Tongue (tissue), 2 donors: Measurements from ENCODE around the gene BRSK1. TPM values are rescaled to one million over a fixed set of nuclear protein-coding genes. Genes with fewer than 3 reads are reported as not detected.

ENCODE experiments used
- DNase-seq: peaks from one replicate; pipeline ENCODE4 v3.0.0-alpha.2; 2015
- total RNA-seq: library from RNA; depleted of rRNA; stranded (reverse); fragments of >200 nt; gene quantifications from one replicate; pipeline ENCODE4 v1.2.3, GENCODE V29; 2014

The BRSK1 gene
- total RNA-seq, 1 donor from 2014 or later: 5.0 TPM

DNA sequence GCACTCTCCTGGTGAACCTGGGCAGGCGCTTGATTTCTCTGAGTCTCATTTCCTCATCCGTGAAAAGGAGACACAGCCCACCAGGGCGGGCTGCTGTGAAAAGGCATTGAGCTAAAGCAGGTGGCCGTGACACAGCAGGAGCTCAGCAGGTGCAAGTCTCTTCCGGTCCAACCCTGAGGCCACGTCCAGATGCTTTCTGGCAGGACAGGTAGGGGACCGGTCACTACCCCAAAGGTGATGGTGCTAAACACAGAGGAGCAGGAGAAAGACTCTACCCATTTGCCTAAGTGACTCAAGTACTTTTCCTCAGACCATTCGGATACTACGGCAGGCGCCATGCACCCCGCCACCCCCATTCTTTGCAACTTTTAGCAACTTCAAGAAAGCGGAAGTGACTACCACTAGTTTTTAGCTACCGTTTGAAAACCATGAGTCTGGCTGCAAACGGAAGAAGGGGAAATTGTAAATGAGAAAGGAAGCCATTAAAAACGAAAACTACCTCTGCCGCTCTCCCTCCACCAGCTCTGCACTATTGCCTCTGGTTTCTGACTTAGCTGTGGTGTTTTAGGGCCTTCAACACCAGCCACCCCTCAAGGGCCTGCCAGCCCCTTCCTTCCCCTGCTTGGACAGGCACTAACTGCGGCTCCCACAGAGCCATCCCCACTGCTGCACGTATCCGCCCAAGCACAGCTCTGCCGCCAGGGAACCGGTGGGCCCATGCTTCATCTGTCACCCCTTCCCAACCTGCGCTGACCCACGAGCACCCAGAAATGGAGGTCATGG is 29.8 kb upstream of the BRSK1 start:
- DNase-seq: peak; percentile 9

DNA sequence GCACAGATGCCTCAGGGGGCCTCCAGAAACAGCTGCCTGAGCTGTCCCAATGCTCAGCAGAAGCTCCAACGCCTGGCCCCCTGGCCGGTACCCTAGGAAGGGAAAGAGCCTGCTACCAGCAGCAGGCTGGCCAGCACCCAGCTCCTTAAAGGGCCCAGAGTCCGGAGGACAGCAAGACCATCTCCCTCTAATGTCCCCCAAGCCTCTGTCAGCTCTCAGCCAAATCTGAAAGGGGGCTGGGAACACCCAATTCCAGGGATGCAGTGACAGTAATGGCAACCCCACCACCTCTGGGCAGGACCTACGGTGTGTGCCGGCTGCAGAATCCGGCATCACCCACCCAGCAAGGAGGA is 29.2 kb upstream of the BRSK1 start:
- DNase-seq: no peak

DNA sequence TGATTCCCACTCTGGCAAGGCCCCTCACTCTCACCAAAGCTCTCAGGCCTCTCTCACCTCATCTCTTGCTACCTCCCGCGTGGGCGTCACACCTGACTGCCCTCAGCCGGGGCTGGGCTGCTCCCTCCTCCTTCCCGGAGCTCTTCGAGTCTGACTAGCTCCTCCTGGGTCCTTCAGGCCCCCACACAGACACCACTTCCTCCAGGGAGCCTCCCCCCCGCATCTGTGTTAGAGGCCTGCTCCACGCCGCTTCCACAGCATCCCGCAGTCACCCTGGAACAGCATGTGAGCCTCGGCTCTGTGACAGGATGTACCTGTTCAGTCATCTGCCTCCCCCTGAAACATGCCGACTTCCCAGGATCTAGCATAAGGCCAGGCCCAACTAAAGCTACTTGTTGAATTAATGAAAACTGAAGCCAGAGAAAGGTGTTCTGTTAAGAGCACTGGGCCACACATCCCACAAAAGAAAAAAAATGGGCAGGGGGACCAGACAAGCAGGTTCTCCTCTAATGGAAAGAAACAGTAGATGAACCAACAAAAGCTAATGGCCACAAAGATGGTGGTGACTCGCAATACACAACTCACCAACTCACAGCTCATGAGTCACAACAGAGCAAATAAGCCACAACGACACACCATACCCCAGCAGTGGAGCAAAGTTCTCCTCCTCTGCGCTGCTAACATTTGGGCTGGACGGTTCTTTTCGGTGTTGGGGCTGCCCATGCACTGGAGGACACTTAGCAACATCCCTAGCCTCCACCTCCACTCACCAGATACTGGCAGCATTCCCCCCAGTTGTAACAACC is 28.0 kb upstream of the BRSK1 start:
- no peak for DNase-seq

DNA sequence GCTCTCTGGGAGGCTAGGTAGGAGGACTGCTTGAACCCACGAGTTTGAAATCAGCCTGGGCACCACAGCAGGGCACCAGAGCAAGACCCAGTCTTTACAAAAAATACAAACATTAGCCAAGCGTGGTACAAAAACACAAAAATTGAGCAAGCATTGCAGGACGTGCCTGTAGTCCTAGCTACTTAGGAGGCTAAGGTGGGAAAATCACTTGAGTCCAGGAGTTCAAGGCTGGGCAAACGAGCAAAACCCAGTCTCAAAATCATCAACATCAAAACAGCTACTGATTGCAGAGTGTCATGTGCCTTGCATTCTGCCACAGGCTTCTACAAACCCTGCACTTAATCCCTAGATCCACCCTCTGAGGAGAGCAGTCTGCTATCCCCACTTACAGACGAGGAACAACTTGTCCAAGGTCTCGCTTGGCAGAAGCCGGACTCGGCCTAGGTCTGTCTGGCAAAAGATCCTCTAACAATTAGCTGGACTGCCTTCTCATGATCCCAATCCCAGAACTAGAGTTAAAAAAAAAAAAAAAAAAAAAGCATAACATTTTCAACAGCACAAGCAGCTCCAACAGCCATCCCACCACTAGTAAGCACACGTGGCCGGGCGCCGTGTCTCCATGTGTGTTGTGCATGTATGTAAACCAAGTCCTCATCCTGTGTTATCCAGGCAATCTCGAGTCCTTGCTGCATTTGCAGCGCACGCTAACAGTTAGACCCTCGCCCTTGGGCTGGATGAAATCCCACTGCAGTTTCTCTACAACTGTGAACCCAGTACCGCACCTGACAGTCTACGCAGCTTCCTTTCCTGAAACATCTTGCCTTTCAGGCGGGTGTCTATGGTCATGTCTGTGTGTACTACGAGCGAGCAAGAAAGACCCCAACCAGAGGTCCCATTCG is 27.0 kb upstream of the BRSK1 start:
- no peak for DNase-seq

DNA sequence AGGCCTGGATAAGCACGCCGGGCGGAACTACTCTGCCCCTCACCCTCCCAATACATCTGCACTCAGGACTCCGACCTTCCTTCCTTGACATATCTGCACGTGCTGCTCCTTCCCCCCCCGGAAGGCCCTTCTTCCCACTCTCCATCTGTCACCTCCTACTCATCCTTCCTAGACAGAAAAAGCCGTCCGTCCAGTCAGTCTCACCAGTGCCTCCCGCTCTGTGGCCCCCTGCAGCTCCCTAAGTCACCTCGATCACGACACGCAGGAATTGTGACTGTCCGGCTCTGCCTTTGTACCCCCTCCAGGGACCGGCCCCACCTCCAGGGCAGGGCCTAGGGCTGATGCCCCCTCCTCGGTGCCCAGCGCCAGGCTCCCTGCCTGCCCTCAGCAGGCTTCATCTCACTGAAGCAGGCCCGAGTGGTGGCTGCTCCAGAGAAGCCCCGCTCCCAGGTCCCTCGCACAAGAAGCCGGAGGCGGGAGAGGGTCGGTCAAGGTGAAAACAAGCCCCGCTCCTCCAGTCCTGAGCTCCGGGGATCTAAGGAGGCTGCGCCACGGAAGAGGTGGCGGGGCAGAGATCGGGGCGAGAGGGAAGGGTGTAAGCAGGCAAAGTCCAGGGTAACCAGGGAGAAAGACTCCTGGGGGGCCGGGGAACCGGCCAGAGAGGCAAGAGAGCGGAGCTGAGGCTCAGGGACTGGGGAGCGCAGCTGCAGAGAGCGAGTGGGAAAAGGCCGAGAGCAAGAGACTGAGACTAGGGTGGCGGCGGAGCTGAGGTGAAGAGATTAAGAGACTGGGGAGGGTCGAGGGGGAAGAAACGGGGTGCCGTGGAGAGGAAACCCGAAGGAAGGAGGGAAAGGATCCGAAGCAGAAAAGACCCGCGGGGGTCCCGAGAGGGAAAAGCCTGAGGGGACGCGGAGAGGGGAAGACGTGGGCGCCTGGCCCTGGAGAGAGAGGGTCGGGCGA is 26.1 kb upstream of the BRSK1 start:
- DNase-seq: peak; percentile 28

- DNase-seq: no peak
These were observed 25.3 kb upstream of the BRSK1 start for GRCh38 chr19:55258476-55258827.

DNA sequence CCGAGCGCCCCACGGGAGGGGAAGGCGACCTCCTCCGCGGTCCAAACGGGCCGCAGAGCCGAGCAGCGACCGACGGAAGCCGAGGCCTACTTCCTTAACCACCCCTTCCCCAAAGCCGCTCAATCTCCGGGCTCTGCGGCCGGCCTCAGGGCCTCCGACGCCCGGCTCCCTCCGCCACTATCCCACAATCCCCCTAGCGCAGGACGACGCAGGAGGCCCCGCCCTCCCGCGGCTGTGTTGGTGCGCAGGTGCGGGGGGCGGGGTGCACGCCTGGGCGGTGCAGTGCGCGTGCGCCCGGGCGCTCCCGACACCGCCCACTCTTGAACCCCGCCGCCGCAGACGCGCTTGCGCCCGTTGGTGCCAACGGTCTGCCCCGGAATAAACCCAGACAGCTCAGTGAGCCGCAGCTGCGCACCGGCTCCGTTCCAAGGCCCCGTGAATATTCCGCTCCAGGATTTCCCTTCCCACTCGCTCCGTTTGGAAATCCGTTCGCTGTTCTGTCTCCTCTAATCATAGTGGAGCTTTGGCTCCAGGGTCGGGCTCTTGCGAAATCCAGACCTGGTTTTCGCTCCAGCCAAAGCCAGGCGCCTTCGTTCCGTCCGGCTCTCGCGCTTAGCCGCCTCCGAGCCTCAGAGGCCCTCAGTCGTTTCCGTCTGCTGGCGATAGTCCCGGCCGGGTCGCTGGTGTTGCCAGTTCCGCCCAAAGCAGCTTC is 24.8 kb upstream of the BRSK1 start, which contains the start of gene PPP6R1:
Gene PPP6R1 (minus strand): TSS at position 190 of the 712 bp plus-strand sequence. CDS start 11,914 bp downstream, outside the sequence.
- DNase-seq: peak; percentile 100

DNA sequence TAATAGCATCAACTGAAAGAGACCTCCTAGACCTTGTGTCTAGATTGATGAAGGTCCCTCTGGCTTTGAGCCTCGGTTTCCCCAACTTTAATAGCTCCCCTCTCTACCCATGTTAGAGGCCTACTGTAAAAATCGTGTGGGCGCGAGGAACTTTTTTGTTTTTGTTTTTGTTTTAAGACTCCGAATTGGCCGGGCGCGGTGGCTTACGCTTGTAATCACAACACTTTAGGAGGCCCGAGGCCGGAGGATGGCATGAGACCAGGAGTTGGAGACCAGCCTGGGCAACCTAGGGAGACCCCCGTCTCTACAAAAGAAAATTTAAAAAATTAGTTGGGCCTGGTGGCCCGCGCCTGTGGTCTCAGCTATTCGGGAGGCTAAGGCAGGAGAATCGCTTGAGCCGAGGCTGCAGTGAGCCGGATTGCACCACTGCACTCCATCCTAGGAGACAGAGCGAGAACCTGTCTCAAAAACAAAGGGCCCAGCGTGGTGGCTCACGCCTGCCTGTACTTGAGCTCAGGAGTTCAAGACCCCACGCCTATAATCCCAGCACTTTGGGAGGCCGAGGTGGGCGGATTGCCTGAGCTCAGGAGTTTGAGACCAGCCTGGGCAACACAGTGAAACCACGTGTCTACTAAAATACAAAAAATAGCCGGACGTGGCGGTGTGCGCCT is 24.1 kb upstream of the BRSK1 start:
- no peak for DNase-seq

DNA sequence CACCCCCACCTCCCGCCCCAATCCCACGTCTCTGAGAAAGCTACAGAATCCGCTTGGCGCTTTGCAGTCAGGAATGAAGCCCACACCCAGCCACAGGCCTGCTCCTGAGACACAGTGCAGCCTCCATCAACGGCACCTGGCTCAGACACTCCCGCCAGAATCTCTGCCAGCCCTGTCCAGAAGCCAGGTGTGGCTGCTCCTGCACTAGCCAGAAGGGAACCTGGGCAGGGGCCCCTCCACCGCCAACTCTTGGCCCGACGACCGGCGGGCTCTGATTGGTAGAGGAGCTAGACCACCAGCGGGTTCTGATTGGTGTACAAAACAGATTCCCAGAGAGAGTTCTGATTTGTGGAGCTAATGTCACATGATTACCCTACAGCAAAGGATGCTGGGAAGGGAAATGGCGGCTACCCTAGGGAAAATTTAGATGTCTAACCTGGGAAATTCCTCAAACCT is 22.1 kb upstream of the BRSK1 start:
- DNase-seq: no peak

GRCh38 chr19:55262359-55262758 is 21.4 kb upstream of the BRSK1 start:
- DNase-seq: no peak

GRCh38 chr19:55264531-55264930 is 19.3 kb upstream of the BRSK1 start:
- DNase-seq: no peak

DNA sequence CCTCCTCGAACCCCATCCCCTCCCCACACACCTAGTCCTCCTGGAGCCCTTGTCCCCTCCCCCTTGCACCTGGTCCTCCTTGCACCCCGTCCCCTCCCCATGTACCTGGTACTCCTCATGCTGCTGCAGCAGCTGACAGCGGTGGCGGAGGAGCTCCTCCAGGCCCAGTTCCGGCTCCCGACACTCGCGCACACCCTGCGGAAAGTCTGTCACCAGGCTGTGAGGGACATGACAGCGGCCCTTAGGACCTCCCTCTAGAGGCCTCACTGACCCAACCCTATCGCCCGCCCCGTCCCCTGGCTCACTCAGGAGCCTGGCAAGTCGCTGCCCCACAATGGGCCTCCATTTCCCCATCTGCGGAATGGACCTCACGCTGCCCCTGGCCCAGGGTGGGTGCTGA is 18.6 kb upstream of the BRSK1 start:
- no peak for DNase-seq

GRCh38 chr19:55265723-55266386 is 17.9 kb upstream of the BRSK1 start:
- no peak for DNase-seq

DNA sequence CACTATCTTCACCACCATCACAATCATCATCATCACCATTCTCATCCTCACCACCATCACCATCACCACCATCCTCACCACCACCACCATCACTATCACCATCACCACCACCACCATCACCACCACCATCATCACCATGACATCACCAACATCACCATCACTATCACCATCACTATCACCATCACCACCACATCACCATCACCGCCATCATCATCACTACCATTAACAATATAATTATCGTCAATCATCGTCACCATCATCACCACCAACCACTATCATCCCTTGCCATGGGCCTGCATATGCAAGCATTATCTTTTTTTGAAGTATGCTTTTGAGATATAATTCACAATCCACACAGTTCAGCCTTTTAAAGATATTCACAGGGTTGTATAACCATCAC is 17.4 kb upstream of the BRSK1 start:
- no peak for DNase-seq

- DNase-seq: no peak
These were observed 17.0 kb upstream of the BRSK1 start for GRCh38 chr19:55266840-55267239.

DNA sequence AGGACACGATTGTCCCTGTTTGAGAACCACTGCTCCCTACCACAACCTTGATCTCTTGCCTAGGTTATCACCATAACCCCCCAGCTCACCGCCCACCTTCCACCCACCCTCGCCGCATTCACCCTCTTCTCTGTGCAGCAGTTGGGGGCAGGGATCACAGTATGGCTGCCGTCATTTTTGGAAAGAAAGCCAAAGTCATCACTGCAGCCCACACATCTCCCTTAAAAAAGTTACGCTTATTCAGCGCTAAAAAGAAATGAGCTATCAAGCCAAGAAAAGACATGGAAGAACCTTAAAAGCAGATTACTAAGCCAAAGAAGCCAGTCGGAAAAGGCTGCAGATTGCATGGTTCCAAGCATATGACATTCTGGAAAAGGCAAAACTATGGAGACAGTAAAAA is 14.5 kb upstream of the BRSK1 start:
- DNase-seq: no peak

DNA sequence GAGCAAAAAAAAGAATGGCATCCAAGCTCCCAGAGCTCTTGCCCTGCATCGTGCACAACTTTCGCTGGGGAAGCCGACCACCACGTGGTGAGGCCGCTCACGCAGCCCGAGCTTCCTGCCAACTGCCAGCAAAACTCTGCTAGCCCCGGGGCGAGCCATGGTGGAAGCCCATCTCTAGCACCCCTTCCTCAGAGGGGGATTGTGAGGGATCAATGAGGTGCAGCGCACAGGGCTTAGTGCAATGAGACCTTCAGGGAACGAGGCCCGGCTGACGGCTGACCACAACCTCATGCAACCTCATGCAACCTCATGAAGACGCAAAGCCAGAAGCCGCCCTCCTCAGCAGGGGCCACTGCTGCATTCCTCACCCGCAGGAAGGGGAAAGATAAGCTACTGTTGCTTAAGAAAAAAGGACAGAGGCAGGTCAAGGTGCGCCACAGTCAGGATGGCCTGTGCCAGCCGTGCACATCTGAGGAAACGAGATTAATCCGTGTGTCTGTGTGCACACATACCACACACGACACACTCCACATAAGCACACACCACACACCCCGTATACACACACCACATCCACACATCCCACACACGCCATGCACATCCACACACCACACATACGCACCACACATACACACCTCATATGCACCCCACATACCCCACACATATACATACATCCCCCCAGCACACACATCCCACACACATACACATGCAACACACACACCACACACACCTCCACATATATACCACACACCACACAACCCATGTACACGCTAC is 13.4 kb upstream of the BRSK1 start:
- no peak for DNase-seq

GRCh38 chr19:55272142-55272541 is 11.7 kb upstream of the BRSK1 start:
- DNase-seq: no peak
